GM23338 (cell line): ENCODE measurements around the gene PLXND1. TPM values are rescaled to one million over a fixed set of nuclear protein-coding genes. Genes with fewer than 3 reads are reported as not detected.

Experiments used
- ATAC-seq: fragments of 200-7000 bp; cut with Tn5 transposase; 3 replicates; pipeline ENCODE4 v1.9.1; 2020
- DNase-seq: peaks from one replicate; pipeline ENCODE4 v3.0.0-alpha.2; 2015; ENCODE audit warnings: low spot score
- H2AFZ ChIP-seq: fragments of 200-600 bp; sonication (generic); 2 replicates; pipeline ENCODE4 v1.8.0; 2016; ENCODE audit warnings: antibody characterized with exemption, mild to moderate bottlenecking, moderate library complexity
- H3F3A ChIP-seq: fragments of 200-600 bp; sonication (generic); replicated peaks from 2 replicates; pipeline ENCODE4 v1.8.0; 2017; ENCODE audit warnings: antibody characterized with exemption, mixed run types, low read depth
- H3K27ac ChIP-seq: fragments of 200-600 bp; sonication (generic); 2 replicates; pipeline ENCODE4 v1.6.1; 2016; ENCODE audit warnings: low read depth
- H3K27me3 ChIP-seq: fragments of 200-600 bp; sonication (generic); 2 replicates; pipeline ENCODE4 v1.8.0; 2016; ENCODE audit warnings: mild to moderate bottlenecking, mixed run types, moderate library complexity; ENCODE audit not compliant: insufficient read depth
- H3K36me3 ChIP-seq: fragments of 200-600 bp; sonication (generic); 2 replicates; pipeline ENCODE4 v1.8.0; 2016; ENCODE audit warnings: mild to moderate bottlenecking; ENCODE audit not compliant: insufficient read depth
- H3K4me1 ChIP-seq: fragments of 200-600 bp; sonication (generic); 2 replicates; pipeline ENCODE4 v1.8.0; 2016; ENCODE audit warnings: mild to moderate bottlenecking, moderate library complexity; ENCODE audit not compliant: insufficient read depth
- H3K4me2 ChIP-seq: fragments of 200-600 bp; sonication (generic); 2 replicates; pipeline ENCODE4 v1.7.1; 2017; ENCODE audit warnings: mixed run types
- H3K4me3 ChIP-seq: fragments of 200-600 bp; sonication (generic); 2 replicates; pipeline ENCODE4 v1.6.1; 2016; ENCODE audit warnings: mixed run types
- H3K79me2 ChIP-seq: fragments of 200-600 bp; sonication (generic); replicated peaks from 2 replicates; pipeline ENCODE4 v1.8.0; 2017; ENCODE audit warnings: mild to moderate bottlenecking; ENCODE audit not compliant: insufficient read depth
- H3K9me2 ChIP-seq: fragments of 200-600 bp; sonication (generic); 2 replicates; pipeline ENCODE4 v1.8.0; 2017; ENCODE audit not compliant: insufficient read depth
- H4K20me1 ChIP-seq: fragments of 200-600 bp; sonication (generic); replicated peaks from 2 replicates; pipeline ENCODE4 v1.8.0; 2017; ENCODE audit warnings: mild to moderate bottlenecking; ENCODE audit not compliant: insufficient read depth
- H3K27ac Mint-ChIP-seq: 2 replicates; pipeline ENCODE4 v1.8.0; 2020; ENCODE audit warnings: inconsistent platforms, mild to moderate bottlenecking, moderate library complexity, mixed read lengths
- H3K27me3 Mint-ChIP-seq: 3 replicates; pipeline ENCODE4 v1.8.0; 2022; ENCODE audit warnings: low read depth, mild to moderate bottlenecking, moderate library complexity, mixed read lengths, inconsistent platforms; ENCODE audit not compliant: insufficient read depth, poor library complexity
- H3K36me3 Mint-ChIP-seq: 3 replicates; pipeline ENCODE4 v1.8.0; 2021; ENCODE audit warnings: low read depth, mild to moderate bottlenecking, inconsistent platforms, moderate library complexity, mixed read lengths
- H3K4me1 Mint-ChIP-seq: 3 replicates; pipeline ENCODE4 v1.8.0; 2020; ENCODE audit warnings: mild to moderate bottlenecking, inconsistent platforms, mixed read lengths
- H3K4me3 Mint-ChIP-seq: 3 replicates; pipeline ENCODE4 v1.8.0; 2021; ENCODE audit warnings: moderate library complexity, mild to moderate bottlenecking, inconsistent platforms, mixed read lengths
- H3K9me3 Mint-ChIP-seq: 3 replicates; pipeline ENCODE4 v1.8.0; 2020; ENCODE audit warnings: moderate library complexity, mild to moderate bottlenecking, inconsistent platforms, mixed read lengths
- CREB1 ChIP-seq: fragments of 250-450 bp; sonication (Bioruptor Pico); IDR thresholded peaks from 2 replicates; pipeline ENCODE4 v1.5.0; 2020; ENCODE audit warnings: low read depth, mild to moderate bottlenecking, moderate library complexity
- EZH2 ChIP-seq: fragments of 200-600 bp; sonication (generic); IDR thresholded peaks from one replicate; pipeline ENCODE4 v1.8.0; 2017; ENCODE audit warnings: antibody characterized with exemption, mild to moderate bottlenecking, low read depth; ENCODE audit not compliant: unreplicated experiment
- EZH2phosphoT487 ChIP-seq: fragments of 200-600 bp; sonication (generic); IDR thresholded peaks from one replicate; pipeline ENCODE4 v1.8.1; 2018; ENCODE audit warnings: antibody characterized with exemption; ENCODE audit not compliant: unreplicated experiment
- JUNB ChIP-seq: IDR thresholded peaks from one replicate; pipeline ENCODE4 v1.6.1; 2016; ENCODE audit warnings: antibody characterized with exemption; ENCODE audit not compliant: unreplicated experiment
- NANOG ChIP-seq: IDR thresholded peaks from 2 replicates; pipeline ENCODE4 v1.6.1; 2016; ENCODE audit warnings: antibody characterized with exemption, borderline replicate concordance
- POLR2AphosphoS5 ChIP-seq: IDR thresholded peaks from 2 replicates; pipeline ENCODE4 v1.6.1; 2016; ENCODE audit warnings: antibody characterized with exemption, low read depth
- STAT1 ChIP-seq: IDR thresholded peaks from one replicate; pipeline ENCODE4 v1.6.1; 2016; ENCODE audit warnings: antibody characterized with exemption; ENCODE audit not compliant: unreplicated experiment
- ZNF114 ChIP-seq: fragments of 250-450 bp; sonication (Bioruptor Pico); IDR thresholded peaks from 2 replicates; pipeline ENCODE4 v1.5.0; 2020; ENCODE audit warnings: mild to moderate bottlenecking, moderate library complexity
- ZNF331 ChIP-seq: fragments of 250-450 bp; sonication (Bioruptor Pico); IDR thresholded peaks from 2 replicates; pipeline ENCODE4 v1.5.0; 2020; ENCODE audit warnings: low read depth, mild to moderate bottlenecking, moderate library complexity
- polyA plus RNA-seq: library from polyadenylated mRNA; unstranded; fragments of >200 nt; fragmentation: Nextera tagmentation; extraction: Ambion mirVana; gene quantifications from 2 replicates; pipeline ENCODE4 v1.2.1, GENCODE V29; 2016
- total RNA-seq: library from RNA; depleted of rRNA; stranded (reverse); fragments of >200 nt; shearing (Covaris generic); gene quantifications from 2 replicates; pipeline ENCODE4 v1.2.3, GENCODE V29; 2014
- TF ChIP-seq, protein P1 (sequence below): IDR thresholded peaks from one replicate; pipeline ENCODE4 v1.6.1; 2018; ENCODE audit warnings: antibody characterized with exemption; ENCODE audit not compliant: unreplicated experiment
- TF ChIP-seq, protein P2 (sequence below): IDR thresholded peaks from 2 replicates; pipeline ENCODE4 v1.6.1; 2016; ENCODE audit warnings: antibody characterized with exemption
- TF ChIP-seq, protein P3 (sequence below), 2 experiments: fragments of 200-600 bp in 1 of 2; sonication (generic) in 1 of 2; conservative IDR thresholded peaks; 2 replicates each; pipeline versions ENCODE4 v1.5.1 to v1.6.1; 2016 to 2017; ENCODE audit warnings: antibody characterized with exemption in 2 of 2, low read depth in 2 of 2, mild to moderate bottlenecking in 2 of 2, moderate library complexity in 1 of 2
- TF ChIP-seq, protein P4 (sequence below): fragments of 250-450 bp; sonication (Bioruptor Pico); IDR thresholded peaks from 2 replicates; pipeline ENCODE4 v1.5.0; 2020; ENCODE audit warnings: mild to moderate bottlenecking, moderate library complexity

PLXND1 gene
- total and polyA plus RNA-seq, 2 experiments from 2014 or later: 13.3 to 60.4 TPM

DNA sequence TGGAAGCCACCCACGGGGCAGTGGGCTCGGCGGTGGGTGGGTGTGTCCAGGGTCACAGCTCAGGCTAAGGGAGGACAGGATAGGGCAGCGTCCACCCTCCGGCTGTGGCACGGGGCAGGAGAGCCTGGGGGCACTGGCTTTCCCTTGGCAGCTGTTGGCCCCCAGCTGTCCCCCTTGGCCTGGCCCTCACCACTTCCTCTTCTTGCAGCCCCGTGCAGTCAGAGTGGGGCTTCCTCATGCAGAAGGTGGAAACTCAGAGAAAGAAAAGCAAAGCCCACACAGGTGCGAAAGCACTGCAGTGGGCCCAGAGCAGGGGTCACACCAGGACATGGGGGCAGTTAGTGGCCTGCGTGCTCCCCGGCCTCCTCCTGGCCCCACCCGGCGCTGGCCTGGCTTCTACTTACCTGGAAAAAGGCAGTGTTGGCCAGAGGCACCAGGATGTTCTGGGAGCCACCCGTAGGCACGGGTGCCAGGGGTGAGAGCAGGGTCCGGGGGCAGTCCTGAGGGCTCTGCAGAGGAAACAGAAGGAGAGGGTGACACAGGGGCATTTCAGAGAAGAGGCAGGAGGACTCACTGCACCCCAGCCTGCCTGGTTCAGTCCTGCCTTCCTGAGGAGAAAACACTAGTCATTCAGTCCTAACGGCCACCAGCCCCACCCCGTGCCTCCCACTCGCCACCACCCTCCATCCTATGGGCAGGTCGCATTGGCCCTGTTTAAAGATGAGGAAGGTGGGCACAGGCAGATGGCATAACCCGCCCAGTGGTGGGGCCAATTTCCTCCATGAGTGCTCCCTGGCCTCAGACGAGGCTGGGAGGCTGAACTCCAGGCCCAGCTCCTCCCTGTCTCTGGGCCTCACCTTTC is 28.3 kb downstream of the PLXND1 start:
- Mint-ChIP-seq H3K27me3 (peaks cover 5% of the 10 kb centered on the region), H3K9me3 (no peaks in the 10 kb centered on the region; the same call in 2 of the 3 replicates), H3K36me3 (no peaks in the 10 kb centered on the region; the same call in 2 of the 3 replicates), H3K27ac (no peak overlapping the region), H3K4me3 (no peak overlapping the region), H3K4me1 (peaks cover 10% of the 10 kb centered on the region)
- no peak overlapping the region for H3K4me3 ChIP-seq
- no peak overlapping the region for H2AFZ ChIP-seq
- no peak overlapping the region for H3K4me2 ChIP-seq
- no peak overlapping the region for H3K27ac ChIP-seq
- TF ChIP-seq, protein P1, sequence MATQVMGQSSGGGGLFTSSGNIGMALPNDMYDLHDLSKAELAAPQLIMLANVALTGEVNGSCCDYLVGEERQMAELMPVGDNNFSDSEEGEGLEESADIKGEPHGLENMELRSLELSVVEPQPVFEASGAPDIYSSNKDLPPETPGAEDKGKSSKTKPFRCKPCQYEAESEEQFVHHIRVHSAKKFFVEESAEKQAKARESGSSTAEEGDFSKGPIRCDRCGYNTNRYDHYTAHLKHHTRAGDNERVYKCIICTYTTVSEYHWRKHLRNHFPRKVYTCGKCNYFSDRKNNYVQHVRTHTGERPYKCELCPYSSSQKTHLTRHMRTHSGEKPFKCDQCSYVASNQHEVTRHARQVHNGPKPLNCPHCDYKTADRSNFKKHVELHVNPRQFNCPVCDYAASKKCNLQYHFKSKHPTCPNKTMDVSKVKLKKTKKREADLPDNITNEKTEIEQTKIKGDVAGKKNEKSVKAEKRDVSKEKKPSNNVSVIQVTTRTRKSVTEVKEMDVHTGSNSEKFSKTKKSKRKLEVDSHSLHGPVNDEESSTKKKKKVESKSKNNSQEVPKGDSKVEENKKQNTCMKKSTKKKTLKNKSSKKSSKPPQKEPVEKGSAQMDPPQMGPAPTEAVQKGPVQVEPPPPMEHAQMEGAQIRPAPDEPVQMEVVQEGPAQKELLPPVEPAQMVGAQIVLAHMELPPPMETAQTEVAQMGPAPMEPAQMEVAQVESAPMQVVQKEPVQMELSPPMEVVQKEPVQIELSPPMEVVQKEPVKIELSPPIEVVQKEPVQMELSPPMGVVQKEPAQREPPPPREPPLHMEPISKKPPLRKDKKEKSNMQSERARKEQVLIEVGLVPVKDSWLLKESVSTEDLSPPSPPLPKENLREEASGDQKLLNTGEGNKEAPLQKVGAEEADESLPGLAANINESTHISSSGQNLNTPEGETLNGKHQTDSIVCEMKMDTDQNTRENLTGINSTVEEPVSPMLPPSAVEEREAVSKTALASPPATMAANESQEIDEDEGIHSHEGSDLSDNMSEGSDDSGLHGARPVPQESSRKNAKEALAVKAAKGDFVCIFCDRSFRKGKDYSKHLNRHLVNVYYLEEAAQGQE: no peak
- TF ChIP-seq ZNF331 (CRISPR knock-in tag) (no peak), NANOG (no peak), POLR2AphosphoS5 (no peak), EZH2 (no peak), CREB1 (CRISPR knock-in tag) (no peak), ZNF114 (no peak), JUNB (no peak), EZH2phosphoT487 (no peak), STAT1 (no peak)
- TF ChIP-seq, protein P2, sequence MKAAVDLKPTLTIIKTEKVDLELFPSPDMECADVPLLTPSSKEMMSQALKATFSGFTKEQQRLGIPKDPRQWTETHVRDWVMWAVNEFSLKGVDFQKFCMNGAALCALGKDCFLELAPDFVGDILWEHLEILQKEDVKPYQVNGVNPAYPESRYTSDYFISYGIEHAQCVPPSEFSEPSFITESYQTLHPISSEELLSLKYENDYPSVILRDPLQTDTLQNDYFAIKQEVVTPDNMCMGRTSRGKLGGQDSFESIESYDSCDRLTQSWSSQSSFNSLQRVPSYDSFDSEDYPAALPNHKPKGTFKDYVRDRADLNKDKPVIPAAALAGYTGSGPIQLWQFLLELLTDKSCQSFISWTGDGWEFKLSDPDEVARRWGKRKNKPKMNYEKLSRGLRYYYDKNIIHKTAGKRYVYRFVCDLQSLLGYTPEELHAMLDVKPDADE: no peak
- TF ChIP-seq, protein P3, sequence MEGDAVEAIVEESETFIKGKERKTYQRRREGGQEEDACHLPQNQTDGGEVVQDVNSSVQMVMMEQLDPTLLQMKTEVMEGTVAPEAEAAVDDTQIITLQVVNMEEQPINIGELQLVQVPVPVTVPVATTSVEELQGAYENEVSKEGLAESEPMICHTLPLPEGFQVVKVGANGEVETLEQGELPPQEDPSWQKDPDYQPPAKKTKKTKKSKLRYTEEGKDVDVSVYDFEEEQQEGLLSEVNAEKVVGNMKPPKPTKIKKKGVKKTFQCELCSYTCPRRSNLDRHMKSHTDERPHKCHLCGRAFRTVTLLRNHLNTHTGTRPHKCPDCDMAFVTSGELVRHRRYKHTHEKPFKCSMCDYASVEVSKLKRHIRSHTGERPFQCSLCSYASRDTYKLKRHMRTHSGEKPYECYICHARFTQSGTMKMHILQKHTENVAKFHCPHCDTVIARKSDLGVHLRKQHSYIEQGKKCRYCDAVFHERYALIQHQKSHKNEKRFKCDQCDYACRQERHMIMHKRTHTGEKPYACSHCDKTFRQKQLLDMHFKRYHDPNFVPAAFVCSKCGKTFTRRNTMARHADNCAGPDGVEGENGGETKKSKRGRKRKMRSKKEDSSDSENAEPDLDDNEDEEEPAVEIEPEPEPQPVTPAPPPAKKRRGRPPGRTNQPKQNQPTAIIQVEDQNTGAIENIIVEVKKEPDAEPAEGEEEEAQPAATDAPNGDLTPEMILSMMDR (conservative IDR thresholded peaks at IDR 0.05; ENCODE audit: low read depth in 2 of 2): no peak
- TF ChIP-seq, protein P4, sequence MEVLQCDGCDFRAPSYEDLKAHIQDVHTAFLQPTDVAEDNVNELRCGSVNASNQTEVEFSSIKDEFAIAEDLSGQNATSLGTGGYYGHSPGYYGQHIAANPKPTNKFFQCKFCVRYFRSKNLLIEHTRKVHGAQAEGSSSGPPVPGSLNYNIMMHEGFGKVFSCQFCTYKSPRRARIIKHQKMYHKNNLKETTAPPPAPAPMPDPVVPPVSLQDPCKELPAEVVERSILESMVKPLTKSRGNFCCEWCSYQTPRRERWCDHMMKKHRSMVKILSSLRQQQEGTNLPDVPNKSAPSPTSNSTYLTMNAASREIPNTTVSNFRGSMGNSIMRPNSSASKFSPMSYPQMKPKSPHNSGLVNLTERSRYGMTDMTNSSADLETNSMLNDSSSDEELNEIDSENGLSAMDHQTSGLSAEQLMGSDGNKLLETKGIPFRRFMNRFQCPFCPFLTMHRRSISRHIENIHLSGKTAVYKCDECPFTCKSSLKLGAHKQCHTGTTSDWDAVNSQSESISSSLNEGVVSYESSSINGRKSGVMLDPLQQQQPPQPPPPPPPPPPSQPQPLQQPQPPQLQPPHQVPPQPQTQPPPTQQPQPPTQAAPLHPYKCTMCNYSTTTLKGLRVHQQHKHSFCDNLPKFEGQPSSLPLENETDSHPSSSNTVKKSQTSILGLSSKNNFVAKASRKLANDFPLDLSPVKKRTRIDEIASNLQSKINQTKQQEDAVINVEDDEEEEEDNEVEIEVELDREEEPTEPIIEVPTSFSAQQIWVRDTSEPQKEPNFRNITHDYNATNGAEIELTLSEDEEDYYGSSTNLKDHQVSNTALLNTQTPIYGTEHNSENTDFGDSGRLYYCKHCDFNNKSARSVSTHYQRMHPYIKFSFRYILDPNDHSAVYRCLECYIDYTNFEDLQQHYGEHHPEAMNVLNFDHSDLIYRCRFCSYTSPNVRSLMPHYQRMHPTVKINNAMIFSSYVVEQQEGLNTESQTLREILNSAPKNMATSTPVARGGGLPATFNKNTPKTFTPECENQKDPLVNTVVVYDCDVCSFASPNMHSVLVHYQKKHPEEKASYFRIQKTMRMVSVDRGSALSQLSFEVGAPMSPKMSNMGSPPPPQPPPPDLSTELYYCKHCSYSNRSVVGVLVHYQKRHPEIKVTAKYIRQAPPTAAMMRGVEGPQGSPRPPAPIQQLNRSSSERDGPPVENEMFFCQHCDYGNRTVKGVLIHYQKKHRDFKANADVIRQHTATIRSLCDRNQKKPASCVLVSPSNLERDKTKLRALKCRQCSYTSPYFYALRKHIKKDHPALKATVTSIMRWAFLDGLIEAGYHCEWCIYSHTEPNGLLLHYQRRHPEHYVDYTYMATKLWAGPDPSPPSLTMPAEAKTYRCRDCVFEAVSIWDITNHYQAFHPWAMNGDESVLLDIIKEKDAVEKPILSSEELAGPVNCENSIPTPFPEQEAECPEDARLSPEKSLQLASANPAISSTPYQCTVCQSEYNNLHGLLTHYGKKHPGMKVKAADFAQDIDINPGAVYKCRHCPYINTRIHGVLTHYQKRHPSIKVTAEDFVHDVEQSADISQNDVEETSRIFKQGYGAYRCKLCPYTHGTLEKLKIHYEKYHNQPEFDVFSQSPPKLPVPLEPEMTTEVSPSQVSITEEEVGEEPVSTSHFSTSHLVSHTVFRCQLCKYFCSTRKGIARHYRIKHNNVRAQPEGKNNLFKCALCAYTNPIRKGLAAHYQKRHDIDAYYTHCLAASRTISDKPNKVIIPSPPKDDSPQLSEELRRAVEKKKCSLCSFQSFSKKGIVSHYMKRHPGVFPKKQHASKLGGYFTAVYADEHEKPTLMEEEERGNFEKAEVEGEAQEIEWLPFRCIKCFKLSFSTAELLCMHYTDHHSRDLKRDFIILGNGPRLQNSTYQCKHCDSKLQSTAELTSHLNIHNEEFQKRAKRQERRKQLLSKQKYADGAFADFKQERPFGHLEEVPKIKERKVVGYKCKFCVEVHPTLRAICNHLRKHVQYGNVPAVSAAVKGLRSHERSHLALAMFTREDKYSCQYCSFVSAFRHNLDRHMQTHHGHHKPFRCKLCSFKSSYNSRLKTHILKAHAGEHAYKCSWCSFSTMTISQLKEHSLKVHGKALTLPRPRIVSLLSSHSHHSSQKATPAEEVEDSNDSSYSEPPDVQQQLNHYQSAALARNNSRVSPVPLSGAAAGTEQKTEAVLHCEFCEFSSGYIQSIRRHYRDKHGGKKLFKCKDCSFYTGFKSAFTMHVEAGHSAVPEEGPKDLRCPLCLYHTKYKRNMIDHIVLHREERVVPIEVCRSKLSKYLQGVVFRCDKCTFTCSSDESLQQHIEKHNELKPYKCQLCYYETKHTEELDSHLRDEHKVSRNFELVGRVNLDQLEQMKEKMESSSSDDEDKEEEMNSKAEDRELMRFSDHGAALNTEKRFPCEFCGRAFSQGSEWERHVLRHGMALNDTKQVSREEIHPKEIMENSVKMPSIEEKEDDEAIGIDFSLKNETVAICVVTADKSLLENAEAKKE (CRISPR knock-in tag): no peak
- no peaks in the 10 kb centered on the region for H3K79me2 ChIP-seq
- H3F3A ChIP-seq: no peaks in the 10 kb centered on the region
- H3K36me3 ChIP-seq: no peaks in the 10 kb centered on the region
- DNase-seq (no peak), ATAC-seq (no peak)
- no peaks in the 10 kb centered on the region for H3K9me2 ChIP-seq
- no peaks in the 10 kb centered on the region for H4K20me1 ChIP-seq
- H3K4me1 ChIP-seq: no peaks in the 10 kb centered on the region
- no peaks in the 10 kb centered on the region for H3K27me3 ChIP-seq
